Caki2 (cell line): ENCODE results near the gene OR4N2. TPM values are rescaled to one million over a fixed set of nuclear protein-coding genes. Genes with fewer than 3 reads are reported as not detected.
A peak's percentile ranks its signal among the peaks of the same experiment; 100 is the strongest.
"Not testable (repeated sequence)": the region's sequence is repeated elsewhere in the genome, so short reads cannot be mapped to it uniquely, and the experiment has no call there.

Source experiments
- DNase-seq: peaks from one replicate; pipeline ENCODE4 v3.0.0-alpha.2; 2015; ENCODE audit warnings: low read depth
- in situ Hi-C: cut with HindIII; loops from 2 replicates; pipeline ENCODE4 v1.10.0; 2016; ENCODE audit warnings: low sequenced_read_pairs, low pct_unique_long_range_greater_than_20kb, mixed read lengths
- total RNA-seq: library from RNA; depleted of rRNA; stranded (reverse); fragments of >200 nt; shearing (Covaris generic); gene quantifications from 2 replicates; pipeline ENCODE4 v1.2.3, GENCODE V29; 2014; ENCODE audit warnings: low replicate concordance; rRNA removed

The OR4N2 gene
- total RNA-seq, 1 experiment from 2014 or later: not detected

- in situ Hi-C loops: no loop called here
- no peak for DNase-seq
Measured at GRCh38 chr14:19823765-19824164, 20.2 kb downstream of the OR4N2 start.

- DNase-seq: peak; percentile 1
- in situ Hi-C loops: not testable (repeated sequence)
Measured at GRCh38 chr14:19827626-19828244, 24.2 kb downstream of the OR4N2 start.

GRCh38 chr14:19828314-19828713 lies 24.7 kb downstream of the OR4N2 start:
- in situ Hi-C loops: no loop called here
- no peak for DNase-seq

- DNase-seq, in situ Hi-C loops: not testable (repeated sequence)
Measured at GRCh38 chr14:19834203-19834848, 30.8 kb downstream of the OR4N2 start.

GRCh38 chr14:19838433-19838832 lies 34.9 kb downstream of the OR4N2 start:
- in situ Hi-C loops: no loop called here
- no peak for DNase-seq

GRCh38 chr14:19851365-19851764 lies 47.8 kb downstream of the OR4N2 start:
- no peak for DNase-seq
- in situ Hi-C loops: no loop called here

GRCh38 chr14:19866061-19866669 lies 62.6 kb downstream of the OR4N2 start:
- DNase-seq, in situ Hi-C loops: not testable (repeated sequence)

- in situ Hi-C loops: no loop called here
- DNase-seq: no peak
Measured at GRCh38 chr14:19873178-19873577, 69.6 kb downstream of the OR4N2 start.

- in situ Hi-C loops: no loop called here
Measured at GRCh38 chr14:19874842-19875241, 71.3 kb downstream of the OR4N2 start, which contains the start of gene OR4K2. Gene OR4K2 (plus strand): TSS chr14:19875142. CDS start chr14:19876268, 1,126 bp downstream.

GRCh38 chr14:19878029-19878642 lies 74.6 kb downstream of the OR4N2 start:
- no peak for DNase-seq
- in situ Hi-C loops: no loop called here

More at GRCh38 chr14:19874842-19875241, 71.3 kb downstream of the OR4N2 start, which contains the start of gene OR4K2:
- DNase-seq: no peak

Other genes with a start within 250 kb of the OR4N2 start
- gene OR11H2, start 89.9 kb upstream of the OR4N2 start, total RNA-seq: not detected in 2 replicates
- gene OR4Q3, start 60.2 kb upstream of the OR4N2 start, total RNA-seq: not detected in 2 replicates
- not detected in 2 replicates for gene OR4M1, start 30.3 kb upstream of the OR4N2 start, total RNA-seq
- gene OR4K2, start 71.4 kb downstream of the OR4N2 start, total RNA-seq: not detected in 2 replicates
- gene OR4K5, start 116.8 kb downstream of the OR4N2 start, total RNA-seq: not detected in 2 replicates
- not detected in 2 replicates for gene OR4K1, start 127.1 kb downstream of the OR4N2 start, total RNA-seq
- not detected in 2 replicates for gene OR4K15, start 171.8 kb downstream of the OR4N2 start, total RNA-seq
- not detected in 2 replicates for gene OR4Q2, start 198.4 kb downstream of the OR4N2 start, total RNA-seq
- not detected in 2 replicates for gene OR4K14, start 215.5 kb downstream of the OR4N2 start, total RNA-seq
- not detected in 2 replicates for gene OR4K13, start 232.3 kb downstream of the OR4N2 start, total RNA-seq